GM12874 (cell line): ENCODE data around the gene GAL3ST2.

Experiments used
- TF ChIP-seq, protein P1 (sequence below): IDR thresholded peaks from 2 replicates; pipeline ENCODE4 v1.5.1; 2011; ENCODE audit warnings: low read depth, mild to moderate bottlenecking, control low read depth, low read length, moderate library complexity; ENCODE audit not compliant: insufficient read depth

The GAL3ST2 gene

GRCh38 chr2:241834527-241835210 is 58.0 kb downstream of the GAL3ST2 start:
- TF ChIP-seq, protein P1, sequence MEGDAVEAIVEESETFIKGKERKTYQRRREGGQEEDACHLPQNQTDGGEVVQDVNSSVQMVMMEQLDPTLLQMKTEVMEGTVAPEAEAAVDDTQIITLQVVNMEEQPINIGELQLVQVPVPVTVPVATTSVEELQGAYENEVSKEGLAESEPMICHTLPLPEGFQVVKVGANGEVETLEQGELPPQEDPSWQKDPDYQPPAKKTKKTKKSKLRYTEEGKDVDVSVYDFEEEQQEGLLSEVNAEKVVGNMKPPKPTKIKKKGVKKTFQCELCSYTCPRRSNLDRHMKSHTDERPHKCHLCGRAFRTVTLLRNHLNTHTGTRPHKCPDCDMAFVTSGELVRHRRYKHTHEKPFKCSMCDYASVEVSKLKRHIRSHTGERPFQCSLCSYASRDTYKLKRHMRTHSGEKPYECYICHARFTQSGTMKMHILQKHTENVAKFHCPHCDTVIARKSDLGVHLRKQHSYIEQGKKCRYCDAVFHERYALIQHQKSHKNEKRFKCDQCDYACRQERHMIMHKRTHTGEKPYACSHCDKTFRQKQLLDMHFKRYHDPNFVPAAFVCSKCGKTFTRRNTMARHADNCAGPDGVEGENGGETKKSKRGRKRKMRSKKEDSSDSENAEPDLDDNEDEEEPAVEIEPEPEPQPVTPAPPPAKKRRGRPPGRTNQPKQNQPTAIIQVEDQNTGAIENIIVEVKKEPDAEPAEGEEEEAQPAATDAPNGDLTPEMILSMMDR = no peak

DNA sequence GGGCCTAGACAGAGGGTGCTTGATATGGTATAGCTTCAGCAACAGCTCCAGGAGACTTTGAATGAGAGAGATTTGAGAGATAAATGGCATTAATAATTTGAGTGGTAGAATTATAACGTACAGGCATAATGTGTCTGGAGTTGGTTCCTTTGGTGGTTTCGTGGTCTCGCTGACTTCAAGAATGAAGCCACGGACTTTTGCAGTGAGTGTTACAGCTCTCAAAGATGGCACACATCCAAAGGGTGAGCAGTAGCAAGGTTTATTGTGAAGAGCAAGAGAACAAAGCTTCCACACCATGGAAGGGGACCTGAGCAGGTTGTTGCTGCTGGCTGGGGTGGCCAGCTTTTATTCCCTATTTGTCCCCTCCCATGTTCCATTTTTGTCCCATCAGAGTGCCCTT is 59.0 kb downstream of the GAL3ST2 start:
- TF ChIP-seq, protein P1 = no peak

DNA sequence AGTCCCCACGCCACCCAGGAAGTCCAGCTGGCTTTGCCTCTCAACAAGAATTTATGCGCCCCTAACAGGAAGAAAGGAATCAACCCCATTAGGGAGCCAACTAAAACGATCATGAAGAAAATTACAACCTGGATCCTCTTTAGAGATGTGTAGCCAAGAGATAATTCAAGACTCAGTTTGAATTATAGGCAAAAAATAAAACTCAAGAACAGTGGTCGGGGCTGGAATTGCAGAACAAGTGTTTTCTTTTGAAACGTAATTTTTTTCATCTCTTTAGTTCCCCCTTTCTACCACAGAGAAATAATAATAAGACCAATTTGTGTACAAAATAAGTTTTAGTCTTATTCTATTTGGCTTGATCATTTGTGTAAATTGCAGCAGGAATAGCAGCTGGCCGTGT is 59.7 kb downstream of the GAL3ST2 start:
- TF ChIP-seq, protein P1 = no peak

GRCh38 chr2:241837197-241837965 is 60.8 kb downstream of the GAL3ST2 start:
- TF ChIP-seq, protein P1 = no peak

GRCh38 chr2:241841181-241842066 is 64.8 kb downstream of the GAL3ST2 start:
- TF ChIP-seq, protein P1 = no peak

- TF ChIP-seq, protein P1 = no peak
Observed at GRCh38 chr2:241842067-241842415, 65.4 kb downstream of the GAL3ST2 start.

- TF ChIP-seq, protein P1 = no peak
Observed at GRCh38 chr2:241842620-241843211, 66.1 kb downstream of the GAL3ST2 start.
